Cardiac fibroblast (primary cell): ENCODE measurements around the gene CAMTA1.
A peak's percentile ranks its signal among the peaks of the same experiment; 100 is the strongest.

ENCODE experiments used
- DNase-seq, 2 donors: peaks; one replicate each; pipeline versions ENCODE4 v3.0.0 to v3.0.0-alpha.2; 2010; ENCODE audit warnings: low read depth in 2 of 2
- H3K4me3 ChIP-seq, 2 donors: replicated peaks in 1 of 2; 1 replicate in 1 of 2; 2 replicates in 1 of 2; pipeline ENCODE4 v1.5.1; 2011; ENCODE audit warnings: low read depth in 2 of 2, low read length in 2 of 2, mild to moderate bottlenecking in 2 of 2, moderate library complexity in 1 of 2
- CTCF ChIP-seq: IDR thresholded peaks from one replicate; pipeline ENCODE4 v1.5.1; 2011; ENCODE audit warnings: low read depth, mild to moderate bottlenecking, low read length, inconsistent platforms

CAMTA1 gene

GRCh38 chr1:6771441-6771769 is 13.8 kb upstream of the CAMTA1 start:
- TF ChIP-seq CTCF, result no peak
- no peak for DNase-seq
- H3K4me3 ChIP-seq, result no peak overlapping the region

- no peak for DNase-seq
- TF ChIP-seq CTCF, result no peak
- no peak overlapping the region for H3K4me3 ChIP-seq
Observed at GRCh38 chr1:6774381-6774780, 10.9 kb upstream of the CAMTA1 start.

- no peak overlapping the region for H3K4me3 ChIP-seq
- peak in 1 of 2 donors; percentile 27 for DNase-seq
- no peak for TF ChIP-seq CTCF
Observed at GRCh38 chr1:6775261-6776043, 9.8 kb upstream of the CAMTA1 start.

- H3K4me3 ChIP-seq, result no peak overlapping the region
- no peak for TF ChIP-seq CTCF
- DNase-seq, result no peak
Observed at GRCh38 chr1:6776389-6776788, 8.9 kb upstream of the CAMTA1 start.

- DNase-seq, result no peak
- no peak overlapping the region for H3K4me3 ChIP-seq
- no peak for TF ChIP-seq CTCF
Observed at GRCh38 chr1:6776895-6777294, 8.4 kb upstream of the CAMTA1 start.

- no peak for TF ChIP-seq CTCF
- no peak overlapping the region for H3K4me3 ChIP-seq
- DNase-seq, result no peak
Observed at GRCh38 chr1:6777813-6778212, 7.4 kb upstream of the CAMTA1 start.
